MM.1S (cell line): ENCODE data around the gene ZNF665.
"Not testable (repeated sequence)": the region's sequence is repeated elsewhere in the genome, so short reads cannot be mapped to it uniquely, and the experiment has no call there.

Experiments used
- DNase-seq: peaks from one replicate; pipeline ENCODE4 v3.0.0-alpha.2; 2015
- H2AFZ ChIP-seq: fragments of 300-600 bp; sonication (generic); 2 replicates; pipeline ENCODE4 v1.6.0; 2016; ENCODE audit warnings: antibody characterized with exemption, low read length
- H3F3A ChIP-seq: fragments of 300-600 bp; sonication (generic); 2 replicates; pipeline ENCODE4 v1.6.1; 2016; ENCODE audit warnings: mild to moderate bottlenecking, antibody characterized with exemption, low read length, moderate library complexity, mixed read lengths; ENCODE audit not compliant: insufficient read depth
- H3K27ac ChIP-seq: fragments of 300-600 bp; sonication (generic); 2 replicates; pipeline ENCODE4 v1.5.1; 2016; ENCODE audit warnings: mild to moderate bottlenecking, low read length
- H3K27me3 ChIP-seq: fragments of 300-600 bp; sonication (generic); replicated peaks from 2 replicates; pipeline ENCODE4 v1.6.0; 2016; ENCODE audit warnings: low read length; ENCODE audit not compliant: insufficient read depth
- H3K36me3 ChIP-seq: fragments of 300-600 bp; sonication (generic); replicated peaks from 2 replicates; pipeline ENCODE4 v1.6.1; 2016; ENCODE audit warnings: mild to moderate bottlenecking, low read length, mixed read lengths; ENCODE audit not compliant: insufficient read depth
- H3K4me1 ChIP-seq: fragments of 300-600 bp; sonication (generic); 2 replicates; pipeline ENCODE4 v1.6.1; 2016; ENCODE audit warnings: low read length, mixed read lengths
- H3K4me2 ChIP-seq: fragments of 300-600 bp; sonication (generic); 2 replicates; pipeline ENCODE4 v1.6.0; 2016; ENCODE audit warnings: low read depth, low read length
- H3K4me3 ChIP-seq: fragments of 300-600 bp; sonication (generic); 2 replicates; pipeline ENCODE4 v1.5.1; 2016; ENCODE audit warnings: low read length, mixed read lengths
- H3K79me2 ChIP-seq: fragments of 300-600 bp; sonication (generic); 2 replicates; pipeline ENCODE4 v1.6.1; 2016; ENCODE audit warnings: mixed run types, low read length, mixed read lengths
- H3K9ac ChIP-seq: fragments of 300-600 bp; sonication (generic); 2 replicates; pipeline ENCODE4 v1.6.1; 2016; ENCODE audit warnings: low read length, mixed read lengths
- H3K9me2 ChIP-seq: fragments of 300-600 bp; sonication (generic); replicated peaks from 2 replicates; pipeline ENCODE4 v1.6.1; 2016; ENCODE audit warnings: mild to moderate bottlenecking, low read length, mixed read lengths; ENCODE audit not compliant: insufficient read depth
- H3K9me3 ChIP-seq: fragments of 300-600 bp; sonication (generic); replicated peaks from 2 replicates; pipeline ENCODE4 v1.6.1; 2016; ENCODE audit warnings: mild to moderate bottlenecking, low read length, mixed read lengths; ENCODE audit not compliant: insufficient read depth
- H4K20me1 ChIP-seq: fragments of 300-600 bp; sonication (generic); 2 replicates; pipeline ENCODE4 v1.6.1; 2016; ENCODE audit warnings: mild to moderate bottlenecking, low read length, moderate library complexity, mixed read lengths; ENCODE audit not compliant: insufficient read depth
- EZH2 ChIP-seq: fragments of 300-600 bp; sonication (generic); optimal IDR thresholded peaks from 2 replicates; pipeline ENCODE3; 2017; ENCODE audit warnings: low read depth, mild to moderate bottlenecking, antibody characterized with exemption, low read length, mixed read lengths
- EZH2phosphoT487 ChIP-seq: fragments of 300-600 bp; sonication (generic); IDR thresholded peaks from 2 replicates; pipeline ENCODE4 v1.6.1; 2018; ENCODE audit warnings: antibody characterized with exemption, low read length
- TF ChIP-seq, protein P1 (sequence below): fragments of 300-600 bp; sonication (generic); IDR thresholded peaks from 2 replicates; pipeline ENCODE4 v1.5.1; 2016; ENCODE audit warnings: antibody characterized with exemption, low read length, mixed read lengths

Gene ZNF665

GRCh38 chr19:53193535-53194222, 521 bp upstream of the ZNF665 start:
- H3K9ac ChIP-seq = no peak overlapping the region
- H3F3A ChIP-seq = no peaks in the 10 kb centered on the region
- H3K4me1 ChIP-seq = no peaks in the 10 kb centered on the region
- DNase-seq = no peak
- no peaks in the 10 kb centered on the region for H3K9me2 ChIP-seq
- no peaks in the 10 kb centered on the region for H4K20me1 ChIP-seq
- TF ChIP-seq EZH2 (no peak), EZH2phosphoT487 (no peak)
- TF ChIP-seq, protein P1, sequence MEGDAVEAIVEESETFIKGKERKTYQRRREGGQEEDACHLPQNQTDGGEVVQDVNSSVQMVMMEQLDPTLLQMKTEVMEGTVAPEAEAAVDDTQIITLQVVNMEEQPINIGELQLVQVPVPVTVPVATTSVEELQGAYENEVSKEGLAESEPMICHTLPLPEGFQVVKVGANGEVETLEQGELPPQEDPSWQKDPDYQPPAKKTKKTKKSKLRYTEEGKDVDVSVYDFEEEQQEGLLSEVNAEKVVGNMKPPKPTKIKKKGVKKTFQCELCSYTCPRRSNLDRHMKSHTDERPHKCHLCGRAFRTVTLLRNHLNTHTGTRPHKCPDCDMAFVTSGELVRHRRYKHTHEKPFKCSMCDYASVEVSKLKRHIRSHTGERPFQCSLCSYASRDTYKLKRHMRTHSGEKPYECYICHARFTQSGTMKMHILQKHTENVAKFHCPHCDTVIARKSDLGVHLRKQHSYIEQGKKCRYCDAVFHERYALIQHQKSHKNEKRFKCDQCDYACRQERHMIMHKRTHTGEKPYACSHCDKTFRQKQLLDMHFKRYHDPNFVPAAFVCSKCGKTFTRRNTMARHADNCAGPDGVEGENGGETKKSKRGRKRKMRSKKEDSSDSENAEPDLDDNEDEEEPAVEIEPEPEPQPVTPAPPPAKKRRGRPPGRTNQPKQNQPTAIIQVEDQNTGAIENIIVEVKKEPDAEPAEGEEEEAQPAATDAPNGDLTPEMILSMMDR = no peak
- H3K27me3 ChIP-seq = no peaks in the 10 kb centered on the region
- H3K79me2 ChIP-seq = no peaks in the 10 kb centered on the region
- no peaks in the 10 kb centered on the region for H3K36me3 ChIP-seq
- no peaks in the 10 kb centered on the region for H3K9me3 ChIP-seq
- H2AFZ ChIP-seq = no peak overlapping the region
- no peak overlapping the region for H3K4me2 ChIP-seq
- no peak overlapping the region for H3K27ac ChIP-seq
- no peak overlapping the region for H3K4me3 ChIP-seq

DNA sequence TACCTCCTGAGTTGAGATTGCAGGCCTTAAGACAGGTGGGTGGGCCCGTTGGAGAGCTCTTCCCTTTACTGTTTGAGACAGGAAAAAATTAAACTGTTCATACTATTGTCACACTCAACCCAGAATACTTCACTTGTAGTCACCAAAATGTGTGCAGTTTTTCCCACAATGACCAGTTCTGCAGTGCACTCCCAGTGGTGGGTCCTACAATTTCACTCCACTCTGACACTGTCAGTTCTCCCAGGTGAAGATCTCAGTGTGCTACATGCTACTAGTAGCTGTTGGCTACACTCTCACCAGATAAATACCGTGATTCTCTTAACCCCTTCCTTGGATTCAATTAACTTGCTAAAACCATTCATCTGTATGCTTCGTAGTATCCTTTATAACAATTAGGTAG, 2.9 kb downstream of the ZNF665 start:
- Histone ChIP-seq H2AFZ (no peak overlapping the region), H3K79me2 (no peaks in the 10 kb centered on the region), H3K9me2 (no peaks in the 10 kb centered on the region), H3F3A (no peaks in the 10 kb centered on the region), H3K9ac (no peak overlapping the region), H3K27ac (no peak overlapping the region), H3K9me3 (no peaks in the 10 kb centered on the region), H4K20me1 (no peaks in the 10 kb centered on the region), H3K4me1 (no peaks in the 10 kb centered on the region), H3K4me3 (no peak overlapping the region), H3K36me3 (no peaks in the 10 kb centered on the region), H3K27me3 (no peaks in the 10 kb centered on the region), H3K4me2 (no peak overlapping the region)
- no peak for DNase-seq
- TF ChIP-seq EZH2 = no peak
- TF ChIP-seq EZH2phosphoT487 = no peak
- TF ChIP-seq, protein P1 = no peak

- DNase-seq, H3K4me1 ChIP-seq, H3K79me2 ChIP-seq, H3K36me3 ChIP-seq, H3K9ac ChIP-seq, H3K9me3 ChIP-seq, H2AFZ ChIP-seq, H3K27me3 ChIP-seq, H3K27ac ChIP-seq, H3F3A ChIP-seq, H3K9me2 ChIP-seq, H3K4me3 ChIP-seq, H3K4me2 ChIP-seq, H4K20me1 ChIP-seq: not testable (repeated sequence)
Observed at GRCh38 chr19:53189691-53190198, 3.4 kb downstream of the ZNF665 start.

DNA sequence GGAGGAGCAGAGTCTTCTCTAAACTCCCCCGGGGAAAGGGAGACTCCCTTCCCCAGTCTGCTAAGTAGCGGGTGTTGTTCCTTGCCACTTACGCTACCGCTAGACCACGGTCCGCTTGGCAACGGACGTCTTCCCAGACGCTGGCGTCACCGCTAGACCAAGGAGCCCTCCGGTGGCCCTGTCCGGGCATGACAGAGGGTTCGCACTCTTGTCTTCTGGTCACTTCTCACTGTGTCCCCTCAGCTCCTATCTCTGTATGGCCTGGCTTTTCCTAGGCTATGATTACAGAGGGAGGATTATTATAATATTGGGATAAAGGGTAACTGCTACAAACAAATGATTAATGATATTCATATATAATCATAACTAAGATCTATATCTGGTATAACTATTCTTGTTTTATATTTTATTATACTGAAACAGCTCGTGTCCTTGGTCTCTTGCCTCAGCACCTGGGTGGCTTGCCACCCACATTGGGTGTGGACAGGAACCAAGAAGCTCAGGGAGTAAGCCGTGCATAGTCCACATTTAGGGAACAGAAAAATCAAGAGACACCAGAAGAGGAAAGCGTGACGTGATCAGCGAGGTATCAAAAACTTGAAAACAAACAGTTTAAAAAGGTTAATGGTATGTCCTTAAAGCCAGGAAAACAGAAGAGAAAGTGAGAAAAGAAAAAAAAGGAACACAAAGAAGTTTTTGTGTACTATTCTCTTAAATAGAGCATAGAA, 7.8 kb downstream of the ZNF665 start:
- not testable (repeated sequence) for H3K4me3 ChIP-seq, H4K20me1 ChIP-seq, H3K27me3 ChIP-seq, H3F3A ChIP-seq, H3K9ac ChIP-seq, H3K4me1 ChIP-seq, H3K79me2 ChIP-seq, H3K9me2 ChIP-seq, H3K9me3 ChIP-seq, H3K4me2 ChIP-seq, H2AFZ ChIP-seq, DNase-seq, H3K36me3 ChIP-seq, H3K27ac ChIP-seq
